HG03442 (cell line): ENCODE measurements around the gene TES.

ENCODE experiments used
- ATAC-seq: cut with Tn5 transposase; IDR thresholded peaks from one replicate; pipeline ENCODE4 v1.9.1; 2021; ENCODE audit warnings: mild to moderate bottlenecking, moderate library complexity; ENCODE audit not compliant: unreplicated experiment

Gene TES

GRCh38 chr7:116219288-116219687, 8.9 kb downstream of the TES start:
- ATAC-seq: no peak

- no peak for ATAC-seq
Measured at GRCh38 chr7:116219834-116220233, 9.5 kb downstream of the TES start.

- ATAC-seq: no peak
Measured at GRCh38 chr7:116222501-116222900, 12.2 kb downstream of the TES start.

- no peak for ATAC-seq
Measured at GRCh38 chr7:116223588-116223987, 13.2 kb downstream of the TES start.

GRCh38 chr7:116224492-116225098, 14.3 kb downstream of the TES start:
- peak; percentile 35 for ATAC-seq

GRCh38 chr7:116225860-116226259, 15.5 kb downstream of the TES start:
- ATAC-seq: no peak

- no peak for ATAC-seq
Measured at GRCh38 chr7:116226664-116227063, 16.3 kb downstream of the TES start.

- ATAC-seq: no peak
Measured at GRCh38 chr7:116227678-116228239, 17.4 kb downstream of the TES start.

- ATAC-seq: no peak
Measured at GRCh38 chr7:116228241-116228640, 17.9 kb downstream of the TES start.

- ATAC-seq: peak; percentile 57
Measured at GRCh38 chr7:116229366-116229765, 19.0 kb downstream of the TES start.

- ATAC-seq: peak; percentile 31
Measured at GRCh38 chr7:116230191-116231005, 20.1 kb downstream of the TES start.

- no peak for ATAC-seq
Measured at GRCh38 chr7:116231543-116231942, 21.2 kb downstream of the TES start.

GRCh38 chr7:116231949-116232348, 21.6 kb downstream of the TES start:
- ATAC-seq: no peak

- no peak for ATAC-seq
Measured at GRCh38 chr7:116232350-116232749, 22.0 kb downstream of the TES start.

GRCh38 chr7:116232920-116233319, 22.6 kb downstream of the TES start:
- ATAC-seq: no peak

- no peak for ATAC-seq
Measured at GRCh38 chr7:116234517-116235200, 24.3 kb downstream of the TES start.

- no peak for ATAC-seq
Measured at GRCh38 chr7:116235380-116235779, 25.0 kb downstream of the TES start.

GRCh38 chr7:116236020-116236630, 25.8 kb downstream of the TES start:
- ATAC-seq: peak; percentile 66

GRCh38 chr7:116239020-116239419, 28.7 kb downstream of the TES start:
- no peak for ATAC-seq

GRCh38 chr7:116239434-116239833, 29.1 kb downstream of the TES start:
- no peak for ATAC-seq

- no peak for ATAC-seq
Measured at GRCh38 chr7:116240024-116240668, 29.8 kb downstream of the TES start.
